ENCODE data around the gene PRIMPOL.
"Not testable (repeated sequence)": the region's sequence is repeated elsewhere in the genome, so short reads cannot be mapped to it uniquely, and the experiment has no call there.

PRIMPOL gene

DNA sequence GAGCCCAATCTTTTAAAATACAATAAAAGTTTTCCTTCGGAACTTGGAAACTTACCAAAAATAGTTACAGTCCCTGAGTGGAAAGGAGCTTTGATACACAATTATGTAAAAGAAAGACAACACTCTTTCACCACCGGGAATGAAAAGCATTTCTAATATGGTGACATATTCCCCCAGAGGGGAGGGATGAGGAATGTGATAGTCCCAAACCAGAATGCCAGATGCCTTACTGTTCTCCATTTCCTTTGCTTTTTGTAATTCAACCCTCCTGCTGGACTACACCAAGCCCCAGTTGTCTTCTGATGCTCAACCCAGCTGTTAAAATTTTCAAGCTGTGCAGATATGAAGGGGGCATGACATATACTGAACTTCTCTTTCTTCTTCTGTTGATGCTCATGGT, 4.1 kb downstream of the PRIMPOL start:
- Histone ChIP-seq H3K4me1 (ENCODE audit: low read depth, poor library complexity, severe bottlenecking) (peaks cover 6% of the 10 kb centered on the region), H3K36me3 (ENCODE audit: insufficient read depth) (no peaks in the 10 kb centered on the region), H4K20me1 (ENCODE audit: insufficient read depth) (no peaks in the 10 kb centered on the region), H3K9ac (no peak overlapping the region), H3K79me2 (ENCODE audit: insufficient read depth, low read depth) (peaks cover 15% of the 10 kb centered on the region), H3K27me3 (ENCODE audit: insufficient read depth, low read depth) (no peaks in the 10 kb centered on the region), H3K4me2 (no peak overlapping the region), H2AFZ (ENCODE audit: low read depth) (no peak overlapping the region), H3K27ac (no peak overlapping the region), H3K4me3 (IDR thresholded peaks at IDR 0.05; ENCODE audit: insufficient read depth, low read depth, low read length) (no peak overlapping the region)
- no peak for TF ChIP-seq CTCF (conservative IDR thresholded peaks at IDR 0.05; ENCODE audit: low read depth, low read length)

GRCh38 chr4:184655889-184656869, 6.6 kb downstream of the PRIMPOL start:
- no peaks in the 10 kb centered on the region for H3K79me2 ChIP-seq (ENCODE audit: insufficient read depth, low read depth)
- no peak overlapping the region for H3K4me2 ChIP-seq

DNA sequence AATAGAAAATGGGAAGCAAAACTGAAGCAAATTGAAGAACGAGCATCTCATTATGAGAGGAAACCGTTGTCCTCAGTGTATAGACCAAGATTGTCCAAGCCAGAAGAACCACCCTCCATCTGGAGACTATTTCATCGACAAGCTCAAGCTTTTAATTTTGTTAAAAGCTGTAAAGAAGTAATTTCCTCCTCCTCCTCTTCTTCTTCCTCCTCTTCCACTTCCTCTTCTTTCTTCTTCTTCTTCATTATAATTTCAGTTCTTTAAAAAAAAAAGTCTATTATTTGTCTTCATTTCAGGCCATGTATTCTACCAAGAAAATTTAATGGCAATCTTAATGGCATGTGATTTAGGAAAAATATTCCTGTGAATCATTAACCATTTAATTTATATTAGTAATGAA, 7.6 kb downstream of the PRIMPOL start:
- H3K4me1 ChIP-seq (ENCODE audit: low read depth, poor library complexity, severe bottlenecking) = no peaks in the 10 kb centered on the region
- H3K36me3 ChIP-seq (ENCODE audit: insufficient read depth) = no peaks in the 10 kb centered on the region
- no peak overlapping the region for H3K4me2 ChIP-seq
- no peak overlapping the region for H2AFZ ChIP-seq (ENCODE audit: low read depth)
- no peak for TF ChIP-seq CTCF (conservative IDR thresholded peaks at IDR 0.05; ENCODE audit: low read depth, low read length)
- no peak overlapping the region for H3K9ac ChIP-seq
- H3K27ac ChIP-seq = no peak overlapping the region
- H3K4me3 ChIP-seq (IDR thresholded peaks at IDR 0.05; ENCODE audit: insufficient read depth, low read depth, low read length) = no peak overlapping the region
- no peaks in the 10 kb centered on the region for H3K27me3 ChIP-seq (ENCODE audit: insufficient read depth, low read depth)
- no peaks in the 10 kb centered on the region for H3K79me2 ChIP-seq (ENCODE audit: insufficient read depth, low read depth)
- no peaks in the 10 kb centered on the region; the same call in 1 of the 2 replicates for H4K20me1 ChIP-seq (ENCODE audit: insufficient read depth)

More at GRCh38 chr4:184655889-184656869, 6.6 kb downstream of the PRIMPOL start:
- H3K27me3 ChIP-seq (ENCODE audit: insufficient read depth, low read depth) = no peaks in the 10 kb centered on the region
- no peak for TF ChIP-seq CTCF (conservative IDR thresholded peaks at IDR 0.05; ENCODE audit: low read depth, low read length)
- no peaks in the 10 kb centered on the region for H3K4me1 ChIP-seq (ENCODE audit: low read depth, poor library complexity, severe bottlenecking)
- no peak overlapping the region for H3K9ac ChIP-seq
- H3K4me3 ChIP-seq (IDR thresholded peaks at IDR 0.05; ENCODE audit: insufficient read depth, low read depth, low read length) = no peak overlapping the region
- H2AFZ ChIP-seq (ENCODE audit: low read depth) = no peak overlapping the region
- H3K27ac ChIP-seq = no peak overlapping the region
- H4K20me1 ChIP-seq (ENCODE audit: insufficient read depth) = no peaks in the 10 kb centered on the region
- H3K36me3 ChIP-seq (ENCODE audit: insufficient read depth) = no peaks in the 10 kb centered on the region

DNA sequence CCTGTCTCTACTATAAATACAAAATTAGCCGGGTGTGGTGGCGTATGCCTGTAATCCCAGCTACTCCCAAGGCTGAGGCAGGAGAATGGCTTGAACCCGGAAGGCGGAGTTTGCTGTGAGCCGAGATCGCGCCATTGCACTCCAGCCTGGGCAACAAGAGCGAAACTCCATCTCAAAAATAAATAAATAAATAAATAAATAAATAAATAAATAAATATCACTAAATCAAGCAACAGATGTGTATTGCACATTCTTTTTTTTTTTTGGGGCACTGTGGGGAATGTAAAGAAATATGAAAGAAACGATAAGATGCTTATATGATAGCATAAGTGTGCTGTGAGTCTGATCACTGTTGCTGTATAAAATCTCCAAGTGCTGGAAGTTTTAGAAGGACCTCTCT, 8.3 kb downstream of the PRIMPOL start:
- H2AFZ ChIP-seq (ENCODE audit: low read depth); H3K4me1 ChIP-seq (ENCODE audit: low read depth, poor library complexity, severe bottlenecking); H3K4me2 ChIP-seq; H3K79me2 ChIP-seq (ENCODE audit: insufficient read depth, low read depth); H3K27me3 ChIP-seq (ENCODE audit: insufficient read depth, low read depth); H3K4me3 ChIP-seq (IDR thresholded peaks at IDR 0.05; ENCODE audit: insufficient read depth, low read depth, low read length); H4K20me1 ChIP-seq (ENCODE audit: insufficient read depth); H3K27ac ChIP-seq; H3K36me3 ChIP-seq (ENCODE audit: insufficient read depth); H3K9ac ChIP-seq: not testable (repeated sequence)

DNA sequence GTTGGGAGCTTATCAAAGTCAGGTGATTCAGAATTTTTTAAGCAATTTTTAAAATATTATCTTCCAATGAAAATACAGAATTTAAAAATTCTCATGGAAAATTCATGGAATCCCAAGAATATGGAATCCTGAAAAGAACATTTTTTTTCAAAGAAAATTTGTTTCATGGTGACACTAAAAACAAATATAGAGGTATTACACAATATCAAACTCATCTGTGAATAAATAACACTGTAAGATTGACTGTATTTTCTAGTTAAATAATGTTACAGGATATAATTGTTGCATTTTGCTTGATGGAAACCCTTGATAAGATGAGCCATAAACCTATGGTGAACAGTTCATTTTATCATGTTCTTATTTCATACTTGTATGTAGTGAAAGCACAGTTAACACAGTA, 11.4 kb downstream of the PRIMPOL start:
- no peaks in the 10 kb centered on the region for H3K79me2 ChIP-seq (ENCODE audit: insufficient read depth, low read depth)
- H3K4me2 ChIP-seq = no peak overlapping the region
- no peaks in the 10 kb centered on the region; the same call in 1 of the 2 replicates for H4K20me1 ChIP-seq (ENCODE audit: insufficient read depth)
- H3K27me3 ChIP-seq (ENCODE audit: insufficient read depth, low read depth) = no peaks in the 10 kb centered on the region
- no peaks in the 10 kb centered on the region for H3K36me3 ChIP-seq (ENCODE audit: insufficient read depth)
- no peak overlapping the region for H2AFZ ChIP-seq (ENCODE audit: low read depth)
- no peak overlapping the region for H3K27ac ChIP-seq
- H3K4me1 ChIP-seq (ENCODE audit: low read depth, poor library complexity, severe bottlenecking) = peaks cover under 1% of the 10 kb centered on the region
- TF ChIP-seq CTCF (conservative IDR thresholded peaks at IDR 0.05; ENCODE audit: low read depth, low read length) = no peak
- H3K9ac ChIP-seq = no peak overlapping the region
- no peak overlapping the region for H3K4me3 ChIP-seq (IDR thresholded peaks at IDR 0.05; ENCODE audit: insufficient read depth, low read depth, low read length)
